GM12878 (cell line): ENCODE results near the gene SLC45A2. TPM values are rescaled to one million over a fixed set of nuclear protein-coding genes. Genes with fewer than 3 reads are reported as not detected.
A peak's percentile ranks its signal among the peaks of the same experiment; 100 is the strongest.

ENCODE experiments used
- ATF2 ChIP-seq: IDR thresholded peaks from 2 replicates; pipeline ENCODE4 v1.6.1; 2012; ENCODE audit warnings: low read length, inconsistent platforms
- ATF7 ChIP-seq: fragments of 450-650 bp; IDR thresholded peaks from 2 replicates; pipeline ENCODE4 v1.6.1; 2016; ENCODE audit warnings: low read depth, mild to moderate bottlenecking
- BHLHE40 ChIP-seq, 2 experiments: fragments of 450-650 bp in 1 of 2; IDR thresholded peaks; 2 replicates each; pipeline ENCODE4 v1.6.1; 2011 to 2017; ENCODE audit warnings: low read depth in 2 of 2, borderline replicate concordance in 1 of 2, improper control_type of control experiment in 1 of 2, low read length in 1 of 2, mild to moderate bottlenecking in 1 of 2
- CBFB ChIP-seq: IDR thresholded peaks from 2 replicates; pipeline ENCODE4 v1.6.1; 2016; ENCODE audit warnings: antibody characterized with exemption, low read depth
- E2F4 ChIP-seq: IDR thresholded peaks from 2 replicates; pipeline ENCODE4 v1.6.1; 2012; ENCODE audit warnings: low read depth, low read length, improper control_type of control experiment
- EGR1 ChIP-seq, 2 experiments: IDR thresholded peaks; 1 replicate in 1 of 2; 2 replicates in 1 of 2; pipeline ENCODE4 v1.6.1; 2011 to 2012; ENCODE audit warnings: low read depth in 2 of 2, low read length in 2 of 2, borderline replicate concordance in 1 of 2, mild to moderate bottlenecking in 1 of 2, moderate library complexity in 1 of 2
- IRF4 ChIP-seq: IDR thresholded peaks from 2 replicates; pipeline ENCODE4 v1.6.1; 2011; ENCODE audit warnings: low read depth, low read length
- JUNB ChIP-seq: IDR thresholded peaks from 2 replicates; pipeline ENCODE4 v1.6.1; 2016; ENCODE audit warnings: antibody characterized with exemption, mild to moderate bottlenecking
- KDM1A ChIP-seq: fragments of 200-600 bp; sonication (generic); IDR thresholded peaks from 2 replicates; pipeline ENCODE4 v1.6.1; 2016; ENCODE audit warnings: borderline replicate concordance
- MEF2A ChIP-seq: IDR thresholded peaks from 2 replicates; pipeline ENCODE4 v1.6.1; 2011; ENCODE audit warnings: low read depth, mild to moderate bottlenecking, low read length, moderate library complexity; ENCODE audit not compliant: insufficient read depth
- MLLT1 ChIP-seq: fragments of 450-650 bp; IDR thresholded peaks from 2 replicates; pipeline ENCODE4 v1.6.1; 2016; ENCODE audit warnings: mild to moderate bottlenecking
- MTA3 ChIP-seq: IDR thresholded peaks from 2 replicates; pipeline ENCODE4 v1.6.1; 2012; ENCODE audit warnings: low read length, inconsistent platforms, borderline replicate concordance
- NFIC ChIP-seq: IDR thresholded peaks from 2 replicates; pipeline ENCODE4 v1.6.1; 2012; ENCODE audit warnings: low read depth, mild to moderate bottlenecking, inconsistent platforms, low read length, moderate library complexity
- RB1 ChIP-seq: fragments of 450-650 bp; formaldehyde crosslinking; IDR thresholded peaks from 2 replicates; pipeline ENCODE4 v1.6.1; 2017; ENCODE audit warnings: mild to moderate bottlenecking, borderline replicate concordance
- SMAD5 ChIP-seq: IDR thresholded peaks from 2 replicates; pipeline ENCODE4 v1.6.1; 2016; ENCODE audit warnings: antibody characterized with exemption, low read depth
- SP1 ChIP-seq: IDR thresholded peaks from one replicate; pipeline ENCODE4 v1.6.1; 2011; ENCODE audit warnings: low read depth, low read length
- SREBF1 ChIP-seq: IDR thresholded peaks from 2 replicates; pipeline ENCODE4 v1.6.1; 2012; ENCODE audit warnings: mild to moderate bottlenecking, low read length
- STAT3 ChIP-seq: IDR thresholded peaks from 2 replicates; pipeline ENCODE4 v1.6.1; 2011; ENCODE audit warnings: low read depth, low read length, improper control_type of control experiment
- SUPT20H ChIP-seq: IDR thresholded peaks from 2 replicates; pipeline ENCODE4 v1.6.1; 2011; ENCODE audit warnings: low read depth, mild to moderate bottlenecking, low read length, moderate library complexity, borderline replicate concordance; ENCODE audit not compliant: control insufficient read depth
- TCF12 ChIP-seq: IDR thresholded peaks from 2 replicates; pipeline ENCODE4 v1.6.1; 2011; ENCODE audit warnings: low read depth, mild to moderate bottlenecking, low read length
- ZBTB40 ChIP-seq: fragments of 450-650 bp; IDR thresholded peaks from 2 replicates; pipeline ENCODE4 v1.6.1; 2016; ENCODE audit warnings: mild to moderate bottlenecking, moderate library complexity, borderline replicate concordance
- ZNF207 ChIP-seq: fragments of 450-650 bp; IDR thresholded peaks from 2 replicates; pipeline ENCODE4 v1.6.1; 2014; ENCODE audit warnings: antibody characterized with exemption, mild to moderate bottlenecking, borderline replicate concordance
- ZNF622 ChIP-seq: fragments of 450-650 bp; IDR thresholded peaks from 2 replicates; pipeline ENCODE4 v1.6.1; 2017; ENCODE audit warnings: mild to moderate bottlenecking, inconsistent platforms
- polyA plus RNA-seq, 11 experiments: library from polyadenylated mRNA; depleted of rRNA in 4 of 11; unstranded in 6 of 11; stranded (reverse) in 5 of 11; fragments of >200 nt; fragmentation: Nextera tagmentation in 4 of 11; fragmentation: Illumina TruSeq in 1 of 11; extraction: Ambion mirVana in 4 of 11; extraction: Trizol in 1 of 11; gene quantifications; 1 replicate in 1 of 11; 2 replicates in 10 of 11; pipeline versions ENCODE4 v1.2.1 to v1.2.3, GENCODE V29; 2011 to 2016; ENCODE audit warnings: inconsistent platforms in 2 of 11, missing spikeins in 2 of 11, low read depth in 1 of 11
- total RNA-seq, 4 experiments: library from RNA; depleted of rRNA in 3 of 4; stranded (reverse); fragments of >200 nt in 3 of 4; fragmentation: Illumina TruSeq in 1 of 4; extraction: Trizol in 1 of 4; gene quantifications; 2 replicates each; pipeline versions ENCODE4 v1.2.1 to v1.2.3, GENCODE V29; 2013 to 2021

The SLC45A2 gene
- total and polyA plus RNA-seq, 10 of the 15 experiments (the other 5 are each of a cell fraction or from before 2014, with no cell fraction given), result 0.06 to 0.07 TPM; not detected in 8

- TF ChIP-seq ZNF622 (no peak), STAT3 (0 out of 2 replicates have a peak, but pooled peaks have one; percentile 67), KDM1A (no peak), MEF2A (peak; percentile 83; the same call in 1 of the 2 replicates), SMAD5 (no peak), NFIC (peak; percentile 96), RB1 (no peak), SP1 (peak; percentile 45), BHLHE40 (IDR thresholded peaks at IDR 0.05; ENCODE audit: borderline replicate concordance in 1 of 2, low read depth in 2 of 2, low read length in 1 of 2) (peak; percentile 57 to 64; a peak in 2 of 4 replicates), EGR1 (IDR thresholded peaks at IDR 0.05; ENCODE audit: borderline replicate concordance in 1 of 2, low read depth in 2 of 2, low read length in 2 of 2) (no peak), ATF2 (peak; percentile 89), SUPT20H (no peak), CBFB (no peak), IRF4 (peak; percentile 98), ZNF207 (no peak), SREBF1 (no peak), E2F4 (no peak), MTA3 (peak; percentile 81; the same call in 1 of the 2 replicates), TCF12 (peak; percentile 85), MLLT1 (peak; percentile 56; the same call in 1 of the 2 replicates), ATF7 (peak; percentile 47; the same call in 1 of the 2 replicates), ZBTB40 (no peak), JUNB (peak; percentile 96)
These were observed 50.7 kb downstream of the SLC45A2 start (continued) for GRCh38 chr5:33933723-33934169.
